Large intestine (tissue), 3 donors: ENCODE measurements around the gene DUSP6. TPM values are rescaled to one million over a fixed set of nuclear protein-coding genes. Genes with fewer than 3 reads are reported as not detected.
A peak's percentile ranks its signal among the peaks of the same experiment; 100 is the strongest.

Source experiments
- DNase-seq, 2 donors: peaks; one replicate each; pipeline versions ENCODE4 v3.0.0 to v3.0.0-alpha.2; 2013
- H3K27ac ChIP-seq: one replicate; pipeline ENCODE4 v1.5.1; 2013; ENCODE audit warnings: low read length
- H3K27me3 ChIP-seq: 2 replicates; pipeline ENCODE4 v1.6.1; 2013; ENCODE audit warnings: low read length; ENCODE audit not compliant: control insufficient read depth, insufficient read depth
- H3K36me3 ChIP-seq: 2 replicates; pipeline ENCODE4 v1.6.1; 2013; ENCODE audit warnings: low read length; ENCODE audit not compliant: control insufficient read depth, insufficient read depth
- H3K4me1 ChIP-seq: one replicate; pipeline ENCODE4 v1.6.1; 2013; ENCODE audit warnings: low read length; ENCODE audit not compliant: control insufficient read depth, insufficient read depth
- H3K4me3 ChIP-seq: one replicate; pipeline ENCODE4 v1.5.1; 2013; ENCODE audit warnings: low read length
- H3K9me3 ChIP-seq: one replicate; pipeline ENCODE4 v1.6.1; 2013; ENCODE audit warnings: mild to moderate bottlenecking, low read depth, low read length, moderate library complexity; ENCODE audit not compliant: control insufficient read depth
- WGBS: methylation state at CpG from one replicate; pipeline ENCODE4 v1.1.5; 2013; ENCODE audit warnings: low lambda C conversion rate; ENCODE audit not compliant: insufficient coverage; 5-methylcytosine and 5-hydroxymethylcytosine counted together
- polyA plus RNA-seq: library from polyadenylated mRNA; unstranded; fragments of 120-200 nt; gene quantifications from one replicate; pipeline ENCODE4 v1.2.1, GENCODE V29; 2013

DUSP6 gene
- polyA plus RNA-seq, 1 donor = 135 TPM

DNA sequence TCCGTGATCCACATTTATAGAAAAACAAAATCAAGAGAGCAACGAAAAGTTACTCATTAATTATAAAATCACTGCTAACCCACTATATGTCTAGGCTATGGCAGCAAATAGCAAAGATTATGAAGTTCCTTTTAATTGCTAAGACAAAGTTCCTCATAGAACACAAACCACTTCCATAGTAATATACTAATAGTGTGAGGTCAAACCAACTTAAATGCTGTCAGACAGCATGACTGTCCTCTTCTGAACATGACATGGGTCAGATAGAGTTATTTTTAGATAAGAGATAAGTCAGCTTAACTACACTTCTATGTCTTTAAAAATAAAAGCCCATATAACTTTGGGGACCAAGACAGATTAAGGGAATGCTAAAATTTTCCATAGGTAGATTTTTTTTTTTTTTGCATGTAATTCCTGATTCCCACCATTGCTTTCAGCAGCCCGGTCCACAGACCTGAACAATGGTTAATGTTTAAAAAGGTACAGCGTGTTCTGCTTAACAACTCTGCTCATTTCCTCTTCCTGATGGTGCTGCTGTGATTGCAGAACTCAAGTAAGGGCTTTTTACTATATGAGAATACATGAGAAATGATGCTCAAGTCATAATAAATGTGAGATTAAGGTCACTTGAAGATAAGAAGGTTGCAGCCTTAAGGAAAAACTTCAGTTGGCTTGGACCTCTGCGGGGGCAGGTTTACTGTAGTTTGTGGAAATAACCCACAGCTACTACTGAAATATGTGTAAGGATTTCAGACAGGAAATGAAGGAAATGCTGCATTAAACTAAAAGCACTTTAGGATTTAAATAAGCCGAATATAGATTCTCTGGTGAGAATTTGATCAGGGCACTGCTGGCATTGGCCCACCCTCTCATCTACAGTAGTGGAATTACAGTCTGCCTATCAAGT, 37.7 kb upstream of the DUSP6 start:
- Histone ChIP-seq H3K4me1 (peaks cover 49% of the 10 kb centered on the region), H3K9me3 (no peaks in the 10 kb centered on the region), H3K27ac (peak overlapping the region; percentile 77), H3K27me3 (no peaks in the 10 kb centered on the region), H3K36me3 (no peaks in the 10 kb centered on the region), H3K4me3 (no peak overlapping the region)
- 30% methylated on average over 2 of the region's 6 CpGs for WGBS
- DNase-seq = peak; percentile 70 to 87

DNA sequence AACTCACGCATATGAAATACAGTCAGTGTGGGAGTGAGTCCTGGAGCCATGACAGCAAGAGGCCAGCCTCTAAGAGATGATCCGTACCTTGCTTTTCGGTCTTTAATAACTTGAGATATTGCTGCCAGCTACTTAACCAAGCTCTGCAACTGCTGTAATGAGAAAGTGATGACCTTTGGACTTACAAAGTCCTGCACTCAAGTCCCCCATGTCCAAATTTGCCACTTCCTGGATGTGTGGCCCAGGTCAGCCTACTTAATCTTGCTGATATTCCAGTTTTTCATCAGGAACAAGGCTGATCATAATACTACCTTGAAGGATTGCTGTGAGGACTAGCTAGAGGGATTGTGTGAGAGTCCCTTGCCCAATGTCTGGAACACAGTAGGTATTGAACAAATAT, 33.8 kb upstream of the DUSP6 start:
- peaks cover 75% of the 10 kb centered on the region for H3K4me1 ChIP-seq

DNA sequence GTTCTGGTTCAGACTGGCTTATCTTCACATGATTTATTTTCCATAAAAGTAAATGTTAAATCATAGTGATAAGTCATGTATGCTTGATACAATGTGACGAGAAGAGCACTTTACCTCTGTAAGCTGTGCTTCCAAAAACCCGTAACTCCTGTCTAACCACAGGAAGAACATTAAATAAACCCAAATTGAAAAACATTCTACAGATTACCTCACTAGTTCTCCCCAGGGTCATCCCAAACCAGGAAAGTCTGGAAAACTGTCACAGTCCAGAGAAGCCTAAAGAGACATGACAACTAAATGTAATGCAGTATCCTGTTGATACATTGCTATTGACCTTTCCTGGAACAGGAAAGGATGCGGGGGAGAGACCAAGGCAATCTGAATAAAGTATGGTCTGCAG, 32.5 kb upstream of the DUSP6 start:
- WGBS = 60% methylated on average over 2 of the region's 3 CpGs
- H3K4me3 ChIP-seq = no peak overlapping the region
- H3K36me3 ChIP-seq = no peaks in the 10 kb centered on the region
- peaks cover 77% of the 10 kb centered on the region for H3K4me1 ChIP-seq
- no peaks in the 10 kb centered on the region for H3K9me3 ChIP-seq
- no peaks in the 10 kb centered on the region for H3K27me3 ChIP-seq
- DNase-seq = no peak
- peak overlapping the region; percentile 62 for H3K27ac ChIP-seq

More for the DNA sequence above, 33.8 kb upstream of the DUSP6 start:
- no peaks in the 10 kb centered on the region for H3K36me3 ChIP-seq
- no peaks in the 10 kb centered on the region for H3K27me3 ChIP-seq
- peak overlapping the region; percentile 76 for H3K27ac ChIP-seq
- no peak overlapping the region for H3K4me3 ChIP-seq
- H3K9me3 ChIP-seq = no peaks in the 10 kb centered on the region
- DNase-seq = peak; percentile 88 to 94
- WGBS = no CpG with 5 or more reads among the region's 3 CpGs

DNA sequence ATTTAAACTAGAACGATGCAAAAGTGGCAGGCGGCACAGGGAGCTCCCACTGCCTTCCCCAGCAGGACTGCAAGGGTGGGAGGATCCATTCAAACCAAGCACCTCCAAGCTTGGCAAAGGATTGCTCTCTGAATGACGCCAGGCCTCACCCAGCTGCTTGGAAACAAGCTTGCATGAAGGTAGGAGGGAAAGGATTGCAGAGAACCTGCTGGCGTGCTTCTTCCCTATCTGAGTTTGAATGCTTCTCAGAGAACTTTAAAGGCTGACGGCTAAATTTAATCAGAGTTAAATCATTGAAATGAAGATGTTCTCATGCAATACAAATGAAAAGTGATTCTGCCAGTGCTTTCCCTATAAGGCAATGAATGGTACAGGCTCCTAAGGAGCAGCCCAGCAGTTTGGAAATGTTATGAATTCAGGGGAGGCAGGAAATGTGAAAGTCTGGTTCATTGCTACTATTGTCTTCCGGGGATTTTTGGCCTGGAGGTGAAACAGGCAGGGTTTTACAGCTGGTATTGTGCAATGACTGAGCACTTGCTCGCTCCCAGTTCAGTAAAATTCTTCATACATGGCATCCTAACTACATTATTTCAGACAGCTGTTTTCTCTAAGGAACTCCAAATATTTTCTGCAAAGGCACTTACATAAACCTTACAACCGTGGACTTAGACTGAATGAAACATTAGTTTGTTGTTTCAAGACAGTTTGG, 31.9 kb upstream of the DUSP6 start:
- Histone ChIP-seq H3K4me1 (peaks cover 74% of the 10 kb centered on the region), H3K9me3 (no peaks in the 10 kb centered on the region), H3K4me3 (no peak overlapping the region), H3K27me3 (no peaks in the 10 kb centered on the region), H3K27ac (peak overlapping the region; percentile 62), H3K36me3 (no peaks in the 10 kb centered on the region)
- no CpG with 5 or more reads among the region's 8 CpGs for WGBS
- DNase-seq = peak in 1 of 2 donors; percentile 77

DNA sequence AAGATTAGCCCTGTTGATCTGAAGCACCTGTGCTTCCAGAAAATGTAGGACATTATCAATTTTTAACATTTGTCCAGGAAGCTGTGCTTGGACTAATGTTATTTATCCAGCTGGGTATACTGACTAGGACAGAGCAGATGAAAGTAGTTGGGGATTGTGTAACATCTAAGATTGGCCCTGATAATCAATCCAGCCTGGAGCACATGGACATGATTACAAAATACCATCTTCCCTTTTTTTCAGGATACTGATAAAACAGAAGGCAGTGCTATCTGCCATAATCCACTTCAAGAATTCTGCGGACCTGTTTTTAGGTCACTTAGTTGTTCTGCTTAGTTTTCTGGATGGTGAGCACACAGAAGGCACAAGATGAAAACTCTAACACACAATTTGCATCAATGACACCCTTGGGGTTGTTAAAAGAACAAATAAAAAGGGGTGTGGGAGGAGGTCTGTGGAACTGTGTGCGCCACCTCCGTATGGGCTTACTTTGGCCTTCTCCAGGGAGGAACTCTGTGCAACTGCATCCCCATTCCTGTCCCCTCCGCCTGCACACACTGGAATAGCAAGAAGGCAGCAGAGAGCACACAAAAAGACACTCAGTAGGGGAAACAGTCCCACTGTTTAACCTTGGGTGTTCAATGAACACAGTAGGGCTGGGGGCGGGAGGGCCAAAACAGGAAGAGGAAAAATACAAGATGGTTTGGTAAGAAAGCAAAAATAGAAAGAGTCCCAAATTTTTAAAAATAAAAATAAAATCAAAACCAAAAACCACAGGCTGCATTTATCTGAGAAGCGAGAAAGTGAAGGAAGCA, 31.1 kb upstream of the DUSP6 start:
- 80% methylated on average over 1 of the region's 6 CpGs for WGBS
- no peak for DNase-seq
- Histone ChIP-seq H3K27me3 (no peaks in the 10 kb centered on the region), H3K4me3 (no peak overlapping the region), H3K27ac (peak overlapping the region; percentile 62), H3K4me1 (peaks cover 75% of the 10 kb centered on the region), H3K9me3 (no peaks in the 10 kb centered on the region), H3K36me3 (no peaks in the 10 kb centered on the region)

DNA sequence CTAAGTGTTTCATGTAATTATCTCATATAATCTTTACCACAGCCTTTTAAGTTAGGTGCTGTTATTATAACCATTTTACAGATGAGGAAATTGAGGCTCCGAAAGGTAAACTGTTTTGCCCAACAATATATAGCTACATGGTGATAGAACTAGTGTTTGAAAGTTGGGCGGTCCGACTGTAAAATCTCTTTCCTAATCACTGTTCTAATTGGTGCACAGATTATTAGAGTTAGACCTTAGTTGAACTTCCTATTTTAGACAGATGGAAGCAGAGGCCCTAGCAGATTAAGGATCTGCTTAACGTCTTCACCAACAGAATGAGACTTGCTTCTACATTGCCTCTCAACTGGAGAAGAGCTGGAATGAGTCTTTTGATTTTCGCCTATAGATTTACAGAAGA, 30.0 kb upstream of the DUSP6 start:
- Histone ChIP-seq H3K4me1 (peaks cover 85% of the 10 kb centered on the region), H3K27ac (peak overlapping the region; percentile 62), H3K4me3 (no peak overlapping the region), H3K9me3 (no peaks in the 10 kb centered on the region), H3K36me3 (no peaks in the 10 kb centered on the region), H3K27me3 (no peaks in the 10 kb centered on the region)
- DNase-seq = no peak
- WGBS = 60% methylated on average over 1 of the region's 5 CpGs

DNA sequence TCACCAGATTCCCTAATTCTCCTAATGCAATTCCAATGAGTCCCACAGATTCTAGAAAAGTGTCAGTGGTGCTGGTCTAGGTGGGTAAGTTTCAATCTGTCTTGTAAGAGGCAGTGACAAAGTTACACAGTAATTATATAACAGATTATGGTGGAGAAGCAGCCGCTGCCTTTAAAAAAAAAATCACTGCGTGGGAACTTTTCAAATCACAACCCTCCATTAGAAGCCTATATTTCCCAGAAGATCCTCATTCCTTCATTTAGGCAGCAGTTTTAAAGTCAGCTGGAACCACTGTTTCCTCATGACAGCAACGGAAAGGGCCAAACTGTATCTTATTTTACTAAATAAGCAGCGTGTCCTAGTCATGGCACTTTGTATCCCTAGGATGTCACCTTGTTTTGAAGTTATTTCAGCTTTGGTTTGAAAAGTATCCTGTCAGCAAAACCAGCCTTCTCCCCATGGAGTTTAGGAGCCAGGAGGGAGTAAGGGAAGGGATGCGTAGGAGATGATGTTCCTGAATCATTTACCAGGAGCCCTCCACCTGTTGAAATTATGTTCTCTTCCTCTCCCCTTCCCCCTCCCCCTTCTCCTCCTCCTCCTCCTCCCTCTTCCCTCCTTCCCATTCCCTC, 27.7 kb upstream of the DUSP6 start:
- H3K4me1 ChIP-seq = peaks cover 84% of the 10 kb centered on the region
- H3K9me3 ChIP-seq = no peaks in the 10 kb centered on the region
- H3K27me3 ChIP-seq = no peaks in the 10 kb centered on the region
- DNase-seq = no peak
- no peaks in the 10 kb centered on the region for H3K36me3 ChIP-seq
- WGBS = 40% methylated on average over 2 of the region's 5 CpGs
- peak overlapping the region; percentile 92 for H3K27ac ChIP-seq
- no peak overlapping the region for H3K4me3 ChIP-seq

DNA sequence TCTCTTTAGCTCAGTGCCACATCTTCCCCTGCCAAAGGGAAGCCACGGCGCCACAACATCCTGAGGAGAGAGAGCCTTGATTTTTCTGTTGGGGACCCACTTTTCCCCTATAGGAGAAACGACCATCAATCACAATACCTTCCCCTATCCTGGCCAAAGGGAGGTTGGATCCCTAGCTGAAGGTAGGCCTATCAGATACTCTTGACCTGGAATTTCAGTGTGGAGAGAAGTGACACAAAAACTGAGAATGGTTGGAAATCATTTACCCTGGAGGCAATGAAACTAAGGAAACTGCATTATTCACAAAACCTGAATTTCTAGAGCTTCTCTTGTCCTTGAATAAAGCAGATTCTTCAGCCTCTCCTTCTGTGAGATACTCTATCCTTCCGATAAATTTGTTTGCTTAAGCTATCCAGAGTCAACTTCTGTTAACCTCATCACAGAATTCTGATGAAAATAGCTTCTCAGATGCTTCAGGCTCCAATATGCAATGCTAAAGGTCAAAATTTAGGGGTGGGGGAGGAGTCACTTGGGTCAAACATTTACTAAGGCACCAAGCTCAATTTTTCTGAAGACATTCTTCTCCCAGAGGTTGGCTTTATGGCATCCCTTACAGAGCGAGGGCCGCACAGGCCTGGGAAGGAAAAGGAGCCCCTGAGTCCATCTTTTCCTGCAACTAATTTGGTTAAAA, 27.0 kb upstream of the DUSP6 start:
- peak; percentile 61 to 88 for DNase-seq
- peaks cover 84% of the 10 kb centered on the region for H3K4me1 ChIP-seq
- H3K27ac ChIP-seq = peak overlapping the region; percentile 92
- H3K27me3 ChIP-seq = no peaks in the 10 kb centered on the region
- H3K36me3 ChIP-seq = no peaks in the 10 kb centered on the region
- H3K9me3 ChIP-seq = no peaks in the 10 kb centered on the region
- no peak overlapping the region for H3K4me3 ChIP-seq
- WGBS = 33% methylated on average over 1 of the region's 6 CpGs

DNA sequence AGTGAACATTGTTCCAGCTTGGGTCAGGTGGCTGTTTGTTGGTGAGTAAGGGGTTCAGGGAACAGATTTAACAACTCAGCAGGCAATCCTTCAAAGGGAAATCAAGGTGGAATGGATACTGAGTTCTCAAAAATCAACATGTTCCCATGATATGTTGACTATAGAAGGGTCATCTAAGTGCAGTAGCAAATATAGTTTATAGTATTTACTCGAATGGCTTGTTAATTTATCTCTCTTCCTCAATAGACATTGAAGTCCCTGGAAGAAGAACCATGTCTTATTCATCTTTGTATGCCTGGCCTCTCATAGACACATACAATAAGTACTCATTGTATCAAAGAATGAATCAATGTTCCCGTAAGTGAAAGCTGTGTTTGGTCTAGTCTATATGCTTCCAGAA, 24.5 kb upstream of the DUSP6 start:
- DNase-seq = no peak
- no peaks in the 10 kb centered on the region for H3K36me3 ChIP-seq
- no peaks in the 10 kb centered on the region for H3K27me3 ChIP-seq
- no peaks in the 10 kb centered on the region for H3K9me3 ChIP-seq
- peaks cover 86% of the 10 kb centered on the region for H3K4me1 ChIP-seq
- no peak overlapping the region for H3K4me3 ChIP-seq
- 100% methylated on average over 1 of the region's 2 CpGs for WGBS
- peak overlapping the region; percentile 94 for H3K27ac ChIP-seq
